Measurements from ENCODE around the gene TRIP4. TPM values are rescaled to one million over a fixed set of nuclear protein-coding genes. Genes with fewer than 3 reads are reported as not detected.

Gene TRIP4
- total RNA-seq, 1 experiment from 2014 or later, result 19.8 TPM

- H3K4me3 Mint-ChIP-seq (ENCODE audit: unreplicated experiment), result peak overlapping the region; percentile 24
- no peaks in the 10 kb centered on the region for H3K27me3 Mint-ChIP-seq (ENCODE audit: insufficient read depth, unreplicated experiment)
- intact Hi-C loops (cut with micrococcal nuclease), result no loop called here
- peaks cover 13% of the 10 kb centered on the region for H3K36me3 Mint-ChIP-seq (ENCODE audit: insufficient read depth, unreplicated experiment)
- ChIA-PET CTCF (interaction anchor here (0.7 kb wide), 1 partner anchor 18 kb away, joined by 3 read pairs; no protein-coding TSS in a partner anchor), POLR2A (interaction anchor here (0.6 to 3.3 kb wide), 3 partner anchors 17 to 1298 kb away, joined by 3 to 26 read pairs (median 3); partner anchors contain the start of gene ZNF609)
- TF ChIP-seq CTCF (IDR thresholded peaks at IDR 0.05; ENCODE audit: unreplicated experiment), result no peak
- no TSS peak for BruUV-seq (replicated peaks)
- H3K9me3 Mint-ChIP-seq (ENCODE audit: unreplicated experiment), result no peaks in the 10 kb centered on the region
- H3K27ac Mint-ChIP-seq (ENCODE audit: low read depth, unreplicated experiment), result peak overlapping the region; percentile 80
- DNase-seq (ENCODE audit: unreplicated experiment), result no peak
- peaks cover 26% of the 10 kb centered on the region for H3K4me1 Mint-ChIP-seq (ENCODE audit: insufficient read depth, unreplicated experiment)
Observed at GRCh38 chr15:64443016-64443415, 55.4 kb downstream of the TRIP4 start.

GRCh38 chr15:64443747-64444621 is 56.3 kb downstream of the TRIP4 start:
- peak overlapping the region; percentile 67 for H3K4me3 Mint-ChIP-seq (ENCODE audit: unreplicated experiment)
- no peaks in the 10 kb centered on the region for H3K9me3 Mint-ChIP-seq (ENCODE audit: unreplicated experiment)
- intact Hi-C loops (cut with micrococcal nuclease), result no loop called here
- TF ChIP-seq CTCF (IDR thresholded peaks at IDR 0.05; ENCODE audit: unreplicated experiment), result no peak
- TSS peak; percentile 87 for BruUV-seq (replicated peaks)
- DNase-seq (ENCODE audit: unreplicated experiment), result peak; percentile 91
- peak overlapping the region; percentile 80 for H3K27ac Mint-ChIP-seq (ENCODE audit: low read depth, unreplicated experiment)
- ChIA-PET CTCF (interaction anchor here (0.6 to 1.5 kb wide), 2 partner anchors 200 to 208 kb away, joined by 3 to 6 read pairs; no protein-coding TSS in a partner anchor), POLR2A (interaction anchor here (0.6 to 3.3 kb wide), 11 partner anchors 11 to 281 kb away, joined by 3 to 26 read pairs (median 3); partner anchors contain the start of genes PPIB, TRIP4 and ZNF609)
- no peaks in the 10 kb centered on the region for H3K27me3 Mint-ChIP-seq (ENCODE audit: insufficient read depth, unreplicated experiment)
- peaks cover 26% of the 10 kb centered on the region for H3K4me1 Mint-ChIP-seq (ENCODE audit: insufficient read depth, unreplicated experiment)
- H3K36me3 Mint-ChIP-seq (ENCODE audit: insufficient read depth, unreplicated experiment), result peaks cover 23% of the 10 kb centered on the region

- Mint-ChIP-seq H3K4me1 (ENCODE audit: insufficient read depth, unreplicated experiment) (peaks cover 26% of the 10 kb centered on the region), H3K27me3 (ENCODE audit: insufficient read depth, unreplicated experiment) (no peaks in the 10 kb centered on the region), H3K4me3 (ENCODE audit: unreplicated experiment) (peak overlapping the region; percentile 67), H3K9me3 (ENCODE audit: unreplicated experiment) (no peaks in the 10 kb centered on the region), H3K27ac (ENCODE audit: low read depth, unreplicated experiment) (peak overlapping the region; percentile 80), H3K36me3 (ENCODE audit: insufficient read depth, unreplicated experiment) (peaks cover 32% of the 10 kb centered on the region)
- no peak for DNase-seq (ENCODE audit: unreplicated experiment)
- TF ChIP-seq CTCF (IDR thresholded peaks at IDR 0.05; ENCODE audit: unreplicated experiment), result no peak
- BruUV-seq (replicated peaks), result TSS peak; percentile 69
- CTCF ChIA-PET, result interaction anchor here (1.2 to 1.5 kb wide), 2 partner anchors 37 to 207 kb away, joined by 5 to 6 read pairs; no protein-coding TSS in a partner anchor
- intact Hi-C loops (cut with micrococcal nuclease), result no loop called here
- POLR2A ChIA-PET, result interaction anchor here (0.5 to 3.3 kb wide), 8 partner anchors 12 to 806 kb away, joined by 3 to 26 read pairs (median 4); partner anchors contain the start of genes PPIB, TRIP4 and ZNF609
Observed at GRCh38 chr15:64444836-64445235, 57.2 kb downstream of the TRIP4 start.
